HEK293T (cell line): Measurements from ENCODE around the gene CEBPB.

Experiments
- ARNT ChIP-seq: fragments of 450-650 bp; IDR thresholded peaks from 2 replicates; pipeline ENCODE4 v1.6.1; 2017; ENCODE audit warnings: mild to moderate bottlenecking
- BHLHE40 ChIP-seq: fragments of 450-650 bp; IDR thresholded peaks from 2 replicates; pipeline ENCODE4 v1.6.1; 2016; ENCODE audit warnings: mild to moderate bottlenecking, moderate library complexity, borderline replicate concordance
- CTBP1 ChIP-seq: fragments of 450-650 bp; IDR thresholded peaks from 2 replicates; pipeline ENCODE4 v1.6.1; 2016; ENCODE audit warnings: borderline replicate concordance
- ELF4 ChIP-seq: fragments of 450-650 bp; IDR thresholded peaks from 2 replicates; pipeline ENCODE4 v1.6.1; 2017; ENCODE audit warnings: antibody characterized with exemption
- FOXA1 ChIP-seq: fragments of 450-650 bp; IDR thresholded peaks from 2 replicates; pipeline ENCODE4 v1.6.1; 2016; ENCODE audit warnings: mild to moderate bottlenecking
- FOXK2 ChIP-seq: fragments of 450-650 bp; IDR thresholded peaks from 2 replicates; pipeline ENCODE4 v1.6.1; 2016; ENCODE audit warnings: mild to moderate bottlenecking
- FOXM1 ChIP-seq: fragments of 450-650 bp; IDR thresholded peaks from 2 replicates; pipeline ENCODE4 v1.6.1; 2017; ENCODE audit warnings: mild to moderate bottlenecking, borderline replicate concordance
- HDGF ChIP-seq: fragments of 450-650 bp; IDR thresholded peaks from 2 replicates; pipeline ENCODE4 v1.6.1; 2017; ENCODE audit warnings: antibody characterized with exemption, borderline replicate concordance
- L3MBTL2 ChIP-seq: fragments of 450-650 bp; conservative IDR thresholded peaks from 2 replicates; pipeline ENCODE4 v1.6.1; 2016; ENCODE audit warnings: mild to moderate bottlenecking
- LEF1 ChIP-seq: fragments of 450-650 bp; IDR thresholded peaks from 2 replicates; pipeline ENCODE4 v1.6.1; 2017; ENCODE audit warnings: mild to moderate bottlenecking, borderline replicate concordance
- NFRKB ChIP-seq: fragments of 450-650 bp; IDR thresholded peaks from 2 replicates; pipeline ENCODE4 v1.6.1; 2016; ENCODE audit warnings: mild to moderate bottlenecking, moderate library complexity
- SP1 ChIP-seq: fragments of 450-650 bp; IDR thresholded peaks from 2 replicates; pipeline ENCODE4 v1.6.1; 2017
- SUZ12 ChIP-seq: fragments of 450-650 bp; IDR thresholded peaks from 2 replicates; pipeline ENCODE4 v1.6.1; 2016; ENCODE audit warnings: mild to moderate bottlenecking
- TF ChIP-seq, protein P1 (sequence below): fragments of 450-650 bp; IDR thresholded peaks from 2 replicates; pipeline ENCODE4 v1.6.1; 2016

GRCh38 chr20:50216543-50217206 lies 26.0 kb downstream of the CEBPB start:
- TF ChIP-seq ELF4 (no peak), FOXK2 (no peak), FOXM1 (no peak), BHLHE40 (no peak), HDGF (no peak), SP1 (no peak), SUZ12 (no peak), L3MBTL2 (no peak), CTBP1 (no peak), ARNT (no peak), LEF1 (no peak), NFRKB (no peak), FOXA1 (no peak)
- TF ChIP-seq, protein P1, sequence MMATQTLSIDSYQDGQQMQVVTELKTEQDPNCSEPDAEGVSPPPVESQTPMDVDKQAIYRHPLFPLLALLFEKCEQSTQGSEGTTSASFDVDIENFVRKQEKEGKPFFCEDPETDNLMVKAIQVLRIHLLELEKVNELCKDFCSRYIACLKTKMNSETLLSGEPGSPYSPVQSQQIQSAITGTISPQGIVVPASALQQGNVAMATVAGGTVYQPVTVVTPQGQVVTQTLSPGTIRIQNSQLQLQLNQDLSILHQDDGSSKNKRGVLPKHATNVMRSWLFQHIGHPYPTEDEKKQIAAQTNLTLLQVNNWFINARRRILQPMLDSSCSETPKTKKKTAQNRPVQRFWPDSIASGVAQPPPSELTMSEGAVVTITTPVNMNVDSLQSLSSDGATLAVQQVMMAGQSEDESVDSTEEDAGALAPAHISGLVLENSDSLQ, result no peak
